ENCODE results near the gene PTCRA. TPM values are rescaled to one million over a fixed set of nuclear protein-coding genes. Genes with fewer than 3 reads are reported as not detected.

Gene PTCRA
- total RNA-seq, 1 experiment from 2014 or later: not detected

- RAD21 ChIA-PET (ENCODE audit: low non-redundant PET in 1 of 2, low total read pairs in 2 of 2, uncharacterized antibody in 2 of 2, unreplicated experiment in 2 of 2): no interaction called here
- Histone ChIP-seq H3K79me2 (ENCODE audit: insufficient read depth, low read length) (no peaks in the 10 kb centered on the region), H3K27me3 (ENCODE audit: insufficient read depth, low read length) (no peaks in the 10 kb centered on the region), H3K4me2 (ENCODE audit: low read length) (no peak overlapping the region), H3K4me3 (replicated peaks in 1 of 2; ENCODE audit: low read depth in 1 of 2, low read length in 2 of 2) (no peak overlapping the region), H3K9ac (ENCODE audit: low read length) (no peak overlapping the region), H2AFZ (ENCODE audit: low read depth, low read length, poor library complexity, severe bottlenecking) (no peak overlapping the region), H3K27ac (ENCODE audit: low read depth, low read length) (no peak overlapping the region), H4K20me1 (ENCODE audit: insufficient read depth) (no peaks in the 10 kb centered on the region), H3K4me1 (ENCODE audit: control insufficient read depth in 1 of 2, insufficient read depth in 2 of 2, low read length in 2 of 2) (no peaks in the 10 kb centered on the region), H3K9me2 (ENCODE audit: insufficient read depth) (no peaks in the 10 kb centered on the region), H3K9me3 (ENCODE audit: control insufficient read depth in 1 of 2, insufficient read depth in 1 of 2, low read depth in 1 of 2, low read length in 2 of 2) (no peaks in the 10 kb centered on the region), H3K36me3 (ENCODE audit: control insufficient read depth in 1 of 2, insufficient read depth in 2 of 2, low read length in 2 of 2) (peaks cover 0 to 6% of the 10 kb centered on the region in 2 experiments; a peak in 1 of 4 replicates)
- no TSS peak for BruUV-seq (replicated peaks)
- POLR2A ChIA-PET: no interaction called here
- ATAC-seq (no peak), DNase-seq (ENCODE audit: low read depth, low spot score) (no peak)
- CTCF ChIA-PET: no interaction called here
- intact Hi-C loops (cut with micrococcal nuclease): no loop called here
- TF ChIP-seq ZBTB33 (IDR thresholded peaks at IDR 0.05; ENCODE audit: extremely low read depth, insufficient replicate concordance, low read length) (no peak), ZFX (IDR thresholded peaks at IDR 0.05) (no peak), EZH2 (IDR thresholded peaks at IDR 0.05) (no peak), CEBPB (IDR thresholded peaks at IDR 0.05; ENCODE audit: low read depth) (no peak), RAD21 (IDR thresholded peaks at IDR 0.05; ENCODE audit: low read depth) (no peak), ELF1 (IDR thresholded peaks at IDR 0.05; ENCODE audit: borderline replicate concordance, low read depth) (no peak), JUND (IDR thresholded peaks at IDR 0.05) (no peak), ZNF274 (IDR thresholded peaks at IDR 0.05; ENCODE audit: low read depth, low read length) (no peak), SP1 (IDR thresholded peaks at IDR 0.05; ENCODE audit: low read depth) (no peak), CBX3 (IDR thresholded peaks at IDR 0.05; ENCODE audit: low read depth) (no peak), EGR1 (IDR thresholded peaks at IDR 0.05; ENCODE audit: low read depth) (no peak), ATF3 (IDR thresholded peaks at IDR 0.05) (no peak), FOSL1 (IDR thresholded peaks at IDR 0.05; ENCODE audit: low read depth) (no peak), SRF (IDR thresholded peaks at IDR 0.05; ENCODE audit: low read depth) (no peak), YY1 (IDR thresholded peaks at IDR 0.05; ENCODE audit: extremely low read depth, insufficient replicate concordance, low read depth, low read length) (no peak), REST (IDR thresholded peaks at IDR 0.05; ENCODE audit: low read depth) (no peak)
Observed at GRCh38 chr6:42942444-42942843, 26.6 kb downstream of the PTCRA start.
